OCI-LY3 (cell line): ENCODE results near the gene MT1G.

Source experiments
- EZH2phosphoT487 ChIP-seq: fragments of 200-600 bp; shearing (Covaris generic); IDR thresholded peaks from 2 replicates; pipeline ENCODE4 v1.6.1; 2018; ENCODE audit warnings: antibody characterized with exemption, mixed run types, low read depth
- TF ChIP-seq, protein P1 (sequence below): fragments of 200-600, 300-600 bp; sonication (generic); IDR thresholded peaks from 2 replicates; pipeline ENCODE4 v1.5.1; 2014; ENCODE audit warnings: antibody characterized with exemption, low read length, low read depth

- TF ChIP-seq, protein P1, sequence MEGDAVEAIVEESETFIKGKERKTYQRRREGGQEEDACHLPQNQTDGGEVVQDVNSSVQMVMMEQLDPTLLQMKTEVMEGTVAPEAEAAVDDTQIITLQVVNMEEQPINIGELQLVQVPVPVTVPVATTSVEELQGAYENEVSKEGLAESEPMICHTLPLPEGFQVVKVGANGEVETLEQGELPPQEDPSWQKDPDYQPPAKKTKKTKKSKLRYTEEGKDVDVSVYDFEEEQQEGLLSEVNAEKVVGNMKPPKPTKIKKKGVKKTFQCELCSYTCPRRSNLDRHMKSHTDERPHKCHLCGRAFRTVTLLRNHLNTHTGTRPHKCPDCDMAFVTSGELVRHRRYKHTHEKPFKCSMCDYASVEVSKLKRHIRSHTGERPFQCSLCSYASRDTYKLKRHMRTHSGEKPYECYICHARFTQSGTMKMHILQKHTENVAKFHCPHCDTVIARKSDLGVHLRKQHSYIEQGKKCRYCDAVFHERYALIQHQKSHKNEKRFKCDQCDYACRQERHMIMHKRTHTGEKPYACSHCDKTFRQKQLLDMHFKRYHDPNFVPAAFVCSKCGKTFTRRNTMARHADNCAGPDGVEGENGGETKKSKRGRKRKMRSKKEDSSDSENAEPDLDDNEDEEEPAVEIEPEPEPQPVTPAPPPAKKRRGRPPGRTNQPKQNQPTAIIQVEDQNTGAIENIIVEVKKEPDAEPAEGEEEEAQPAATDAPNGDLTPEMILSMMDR: no peak
- no peak for TF ChIP-seq EZH2phosphoT487
Observed at GRCh38 chr16:56643833-56644232, 24.0 kb downstream of the MT1G start.
